NCI-H1436 (cell line): ENCODE results near the gene TEX36.
"Not testable (repeated sequence)": the region's sequence is repeated elsewhere in the genome, so short reads cannot be mapped to it uniquely, and the experiment has no call there.

Experiments used
- DNase-seq: peaks from one replicate; lab custom pipeline; 2025; lab: John Stamatoyannopoulos, UW

Gene TEX36

GRCh38 chr10:125692196-125692595 is 9.2 kb upstream of the TEX36 start:
- DNase-seq = no peak

- DNase-seq = no peak
These were observed 8.4 kb upstream of the TEX36 start for GRCh38 chr10:125691160-125691981.

- DNase-seq = no peak
These were observed 7.1 kb upstream of the TEX36 start for GRCh38 chr10:125689955-125690569.

- DNase-seq = no peak
These were observed 4.7 kb upstream of the TEX36 start for GRCh38 chr10:125687507-125688185.

GRCh38 chr10:125684581-125684980 is 1.6 kb upstream of the TEX36 start:
- DNase-seq = no peak

GRCh38 chr10:125683821-125684220 is 858 bp upstream of the TEX36 start:
- DNase-seq = no peak

- DNase-seq = no peak
These were observed 3.5 kb downstream of the TEX36 start for GRCh38 chr10:125679436-125679835.

- DNase-seq = no peak
These were observed 10.1 kb downstream of the TEX36 start for GRCh38 chr10:125672884-125673283.

GRCh38 chr10:125662584-125662983 is 20.4 kb downstream of the TEX36 start:
- DNase-seq = no peak

- no peak for DNase-seq
These were observed 20.9 kb downstream of the TEX36 start for GRCh38 chr10:125661941-125662515.

- DNase-seq = no peak
These were observed 21.5 kb downstream of the TEX36 start for GRCh38 chr10:125661431-125661940.

GRCh38 chr10:125659071-125659470 is 23.9 kb downstream of the TEX36 start:
- no peak for DNase-seq

- DNase-seq = no peak
These were observed 26.4 kb downstream of the TEX36 start for GRCh38 chr10:125656523-125656922.

- DNase-seq = not testable (repeated sequence)
These were observed 29.9 kb downstream of the TEX36 start for GRCh38 chr10:125653113-125653512.

GRCh38 chr10:125646311-125646710 is 36.7 kb downstream of the TEX36 start:
- DNase-seq = no peak

- DNase-seq = no peak
These were observed 41.6 kb downstream of the TEX36 start for GRCh38 chr10:125641398-125641797.

- DNase-seq = no peak
These were observed 42.3 kb downstream of the TEX36 start for GRCh38 chr10:125640653-125641052.

GRCh38 chr10:125639846-125640245 is 43.1 kb downstream of the TEX36 start:
- no peak for DNase-seq

GRCh38 chr10:125638555-125638954 is 44.4 kb downstream of the TEX36 start:
- no peak for DNase-seq

GRCh38 chr10:125637496-125637895 is 45.5 kb downstream of the TEX36 start:
- no peak for DNase-seq

GRCh38 chr10:125634606-125635005 is 48.4 kb downstream of the TEX36 start:
- no peak for DNase-seq

- no peak for DNase-seq
These were observed 49.4 kb downstream of the TEX36 start for GRCh38 chr10:125633517-125633999.
